Peyer's patch (tissue), 4 donors: ENCODE data around the gene ASB6. TPM values are rescaled to one million over a fixed set of nuclear protein-coding genes. Genes with fewer than 3 reads are reported as not detected.
A peak's percentile ranks its signal among the peaks of the same experiment; 100 is the strongest.

Experiments used
- DNase-seq, 3 donors: peaks; one replicate each; pipeline ENCODE4 v3.0.0-alpha.2; 2017 to 2019
- H3K27ac ChIP-seq, 4 donors: fragments of 200-600 bp; sonication (generic); one replicate each; pipeline ENCODE4 v1.5.1; 2016 to 2019
- H3K27me3 ChIP-seq, 2 donors: fragments of 200-600 bp; sonication (generic); one replicate each; pipeline ENCODE4 v1.5.1; 2019
- H3K36me3 ChIP-seq, 3 donors: fragments of 200-600 bp; sonication (generic); one replicate each; pipeline ENCODE4 v1.5.1; 2016 to 2019
- H3K4me1 ChIP-seq, 4 donors: fragments of 200-600 bp; sonication (generic); one replicate each; pipeline ENCODE4 v1.5.1; 2016 to 2019
- H3K4me3 ChIP-seq, 4 donors: fragments of 200-600 bp; sonication (generic); 1 replicate in 3 of 4; 2 replicates in 1 of 4; pipeline ENCODE4 v1.5.1; 2016 to 2019; ENCODE audit warnings: mild to moderate bottlenecking in 1 of 4
- H3K9me3 ChIP-seq, 4 donors: fragments of 200-600 bp; sonication (generic); one replicate each; pipeline ENCODE4 v1.5.1; 2016 to 2019; ENCODE audit warnings: mild to moderate bottlenecking in 1 of 4
- POLR2A ChIP-seq, 2 donors: fragments of 450-650 bp; IDR thresholded peaks; one replicate each; pipeline ENCODE4 v1.5.1; 2017; ENCODE audit warnings: antibody characterized with exemption in 2 of 2, mild to moderate bottlenecking in 2 of 2, moderate library complexity in 2 of 2
- total RNA-seq, 4 donors: library from RNA; depleted of rRNA; stranded (reverse); fragments of >200 nt; gene quantifications; one replicate each; pipeline ENCODE4 v1.1.0, GENCODE V29; 2016
- TF ChIP-seq, protein P1 (sequence below), 6 experiments: fragments of 450-650 bp in 4 of 6; fragments of 200-600 bp in 2 of 6; sonication (generic) in 1 of 6; IDR thresholded peaks; one replicate each; pipeline ENCODE4 v1.5.1; 2017 to 2019; ENCODE audit warnings: antibody characterized with exemption in 6 of 6, mild to moderate bottlenecking in 3 of 6, moderate library complexity in 1 of 6

Gene ASB6
- total RNA-seq, 4 donors from 2014 or later: 19.8 to 26.8 (median 23.0) TPM

DNA sequence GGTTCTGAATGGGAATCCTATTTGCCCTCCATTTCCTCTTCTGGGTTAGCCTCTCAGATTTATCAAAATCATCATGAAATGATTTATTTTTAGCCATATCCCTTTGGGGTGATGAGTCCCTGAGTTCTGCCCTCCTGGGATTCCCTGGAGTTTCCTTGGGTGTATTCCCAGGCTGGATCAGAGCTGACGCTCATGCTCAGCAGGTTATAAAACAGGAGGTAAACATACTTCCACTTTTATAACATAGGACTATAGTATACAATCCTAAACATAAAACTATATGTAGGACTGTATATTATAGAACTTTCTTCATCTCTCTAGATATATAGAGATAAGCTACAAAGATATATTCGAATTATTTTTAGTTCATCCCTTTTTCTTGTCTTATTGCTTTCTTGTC, 19.1 kb upstream of the ASB6 start:
- peaks cover 0 to 12% (median 0%) of the 10 kb centered on the region in 4 donors for H3K4me1 ChIP-seq
- peaks cover 0 to 8% of the 10 kb centered on the region in 2 donors for H3K27me3 ChIP-seq
- H3K4me3 ChIP-seq: no peak overlapping the region
- H3K9me3 ChIP-seq: no peaks in the 10 kb centered on the region
- no peaks in the 10 kb centered on the region for H3K36me3 ChIP-seq
- TF ChIP-seq, protein P1, sequence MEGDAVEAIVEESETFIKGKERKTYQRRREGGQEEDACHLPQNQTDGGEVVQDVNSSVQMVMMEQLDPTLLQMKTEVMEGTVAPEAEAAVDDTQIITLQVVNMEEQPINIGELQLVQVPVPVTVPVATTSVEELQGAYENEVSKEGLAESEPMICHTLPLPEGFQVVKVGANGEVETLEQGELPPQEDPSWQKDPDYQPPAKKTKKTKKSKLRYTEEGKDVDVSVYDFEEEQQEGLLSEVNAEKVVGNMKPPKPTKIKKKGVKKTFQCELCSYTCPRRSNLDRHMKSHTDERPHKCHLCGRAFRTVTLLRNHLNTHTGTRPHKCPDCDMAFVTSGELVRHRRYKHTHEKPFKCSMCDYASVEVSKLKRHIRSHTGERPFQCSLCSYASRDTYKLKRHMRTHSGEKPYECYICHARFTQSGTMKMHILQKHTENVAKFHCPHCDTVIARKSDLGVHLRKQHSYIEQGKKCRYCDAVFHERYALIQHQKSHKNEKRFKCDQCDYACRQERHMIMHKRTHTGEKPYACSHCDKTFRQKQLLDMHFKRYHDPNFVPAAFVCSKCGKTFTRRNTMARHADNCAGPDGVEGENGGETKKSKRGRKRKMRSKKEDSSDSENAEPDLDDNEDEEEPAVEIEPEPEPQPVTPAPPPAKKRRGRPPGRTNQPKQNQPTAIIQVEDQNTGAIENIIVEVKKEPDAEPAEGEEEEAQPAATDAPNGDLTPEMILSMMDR (IDR thresholded peaks at IDR 0.05): no peak
- TF ChIP-seq POLR2A (IDR thresholded peaks at IDR 0.05): no peak
- no peak for DNase-seq
- H3K27ac ChIP-seq: no peak overlapping the region

DNA sequence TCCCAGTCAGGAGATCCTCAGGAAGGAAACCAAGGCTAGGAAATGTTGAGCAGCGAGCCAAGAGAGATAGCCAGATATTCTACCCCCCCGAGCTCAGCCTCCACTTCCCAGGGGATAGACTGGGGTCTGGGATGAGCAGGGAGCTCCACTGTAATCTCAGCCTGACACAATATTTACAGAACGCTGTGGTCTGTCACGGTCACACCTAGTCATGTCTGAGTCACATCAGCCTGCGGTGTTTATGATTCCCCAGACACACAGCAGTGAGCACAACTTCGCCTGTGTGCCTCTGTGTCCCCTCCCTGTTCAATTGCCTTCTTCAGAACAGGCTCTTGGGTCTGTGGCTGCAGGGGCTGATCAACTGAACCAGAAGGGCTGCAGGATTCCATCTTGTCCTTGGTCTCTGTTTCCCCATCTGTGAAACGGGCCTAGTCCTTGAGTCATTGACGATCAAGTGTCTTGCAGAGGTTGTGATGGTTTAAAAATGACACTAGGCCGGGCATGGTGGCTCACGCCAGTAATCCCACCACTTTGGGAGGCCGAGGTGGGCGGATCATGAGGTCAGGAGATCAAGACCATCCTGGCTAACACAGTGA, 14.9 kb upstream of the ASB6 start:
- Histone ChIP-seq H3K27me3 (no peaks in the 10 kb centered on the region), H3K27ac (no peak overlapping the region), H3K36me3 (no peaks in the 10 kb centered on the region), H3K4me1 (peaks cover 0 to 4% (median 0%) of the 10 kb centered on the region in 4 donors), H3K4me3 (no peak overlapping the region), H3K9me3 (no peaks in the 10 kb centered on the region)
- no peak for TF ChIP-seq POLR2A (IDR thresholded peaks at IDR 0.05)
- TF ChIP-seq, protein P1 (IDR thresholded peaks at IDR 0.05): no peak
- DNase-seq: no peak

DNA sequence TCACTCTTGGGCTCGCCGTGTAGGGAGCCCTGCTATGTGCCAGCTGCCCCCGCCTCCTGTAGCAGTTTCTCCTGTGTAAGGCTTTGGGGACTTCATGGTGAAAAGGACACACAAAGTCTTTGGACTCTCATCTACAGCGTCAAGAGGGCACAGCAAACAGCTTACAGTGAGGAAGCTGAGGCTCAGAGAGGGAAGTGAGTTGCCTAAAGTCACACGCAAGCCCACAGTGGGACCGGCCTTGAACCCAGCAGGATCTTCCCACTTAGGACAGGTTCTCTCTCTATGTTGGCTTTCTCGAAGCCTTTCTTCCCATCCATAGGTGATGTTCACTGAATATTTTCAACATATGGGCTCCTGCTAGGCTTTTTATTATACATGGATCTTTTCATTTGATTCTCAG, 13.7 kb upstream of the ASB6 start:
- Histone ChIP-seq H3K4me3 (no peak overlapping the region), H3K27me3 (no peaks in the 10 kb centered on the region), H3K27ac (no peak overlapping the region), H3K36me3 (no peaks in the 10 kb centered on the region), H3K9me3 (no peaks in the 10 kb centered on the region), H3K4me1 (peaks cover 0 to 4% (median 0%) of the 10 kb centered on the region in 4 donors)
- DNase-seq: no peak
- no peak for TF ChIP-seq POLR2A (IDR thresholded peaks at IDR 0.05)
- TF ChIP-seq, protein P1 (IDR thresholded peaks at IDR 0.05): no peak

DNA sequence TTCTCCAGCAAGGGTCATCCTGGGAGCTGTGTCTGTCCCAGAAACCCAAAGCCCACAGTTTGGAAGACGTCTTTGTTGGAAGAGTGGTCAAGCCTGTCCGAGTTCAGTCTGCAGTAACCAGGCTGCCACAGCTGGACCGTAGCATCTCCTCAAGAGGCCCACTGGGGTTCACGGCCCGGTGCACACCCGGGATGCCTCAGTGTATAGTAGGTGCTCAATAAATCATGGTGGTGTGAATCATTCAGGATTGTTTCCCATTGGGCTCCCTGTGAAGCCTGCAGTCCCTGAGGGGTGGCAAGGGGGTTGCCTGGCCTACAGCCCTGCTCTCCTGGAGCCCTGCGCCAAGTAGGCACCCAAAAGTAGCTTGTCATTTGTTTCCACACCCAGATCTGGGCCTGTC, 13.2 kb upstream of the ASB6 start:
- DNase-seq: no peak
- Histone ChIP-seq H3K4me1 (peaks cover 0 to 4% (median 0%) of the 10 kb centered on the region in 4 donors), H3K4me3 (no peak overlapping the region), H3K9me3 (no peaks in the 10 kb centered on the region), H3K27me3 (no peaks in the 10 kb centered on the region), H3K27ac (no peak overlapping the region), H3K36me3 (no peaks in the 10 kb centered on the region)
- TF ChIP-seq, protein P1 (IDR thresholded peaks at IDR 0.05): no peak
- TF ChIP-seq POLR2A (IDR thresholded peaks at IDR 0.05): no peak

DNA sequence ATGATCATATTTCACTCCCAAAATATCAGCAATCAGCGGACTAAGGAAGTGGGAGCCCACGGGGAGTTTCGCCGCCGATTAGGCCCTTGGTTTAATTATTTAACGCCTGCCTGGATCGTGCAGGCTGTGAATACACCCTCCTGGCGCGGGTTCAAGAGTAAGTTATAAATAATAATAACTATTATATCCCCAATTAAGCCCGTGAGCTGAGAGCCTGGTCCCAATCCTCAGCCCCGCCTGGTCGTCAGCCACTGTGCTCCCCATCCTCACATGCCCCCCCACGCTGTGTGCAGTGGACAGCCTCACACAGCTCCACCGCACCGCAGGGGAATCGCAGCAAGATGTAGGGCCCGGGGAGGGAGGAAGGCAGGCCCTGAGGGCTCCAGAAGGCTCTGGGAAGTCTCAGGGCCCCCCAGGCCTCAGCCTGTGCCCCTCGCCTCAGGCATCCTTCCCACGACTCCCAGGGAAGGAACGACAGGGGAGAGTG, 12.6 kb upstream of the ASB6 start:
- no peak for DNase-seq
- Histone ChIP-seq H3K4me1 (peaks cover 0 to 4% (median 0%) of the 10 kb centered on the region in 4 donors), H3K4me3 (peak overlapping the region in 1 of 4 donors; percentile 12), H3K27me3 (no peaks in the 10 kb centered on the region), H3K36me3 (no peaks in the 10 kb centered on the region), H3K9me3 (no peaks in the 10 kb centered on the region), H3K27ac (no peak overlapping the region)
- no peak for TF ChIP-seq POLR2A (IDR thresholded peaks at IDR 0.05)
- TF ChIP-seq, protein P1 (IDR thresholded peaks at IDR 0.05): no peak
